MM.1S (cell line): ENCODE data around the gene SPEG.

Experiments
- EZH2phosphoT487 ChIP-seq: fragments of 300-600 bp; sonication (generic); IDR thresholded peaks from 2 replicates; pipeline ENCODE4 v1.6.1; 2018; ENCODE audit warnings: antibody characterized with exemption, low read length
- TF ChIP-seq, protein P1 (sequence below): fragments of 300-600 bp; sonication (generic); IDR thresholded peaks from 2 replicates; pipeline ENCODE4 v1.5.1; 2016; ENCODE audit warnings: antibody characterized with exemption, low read length, mixed read lengths

DNA sequence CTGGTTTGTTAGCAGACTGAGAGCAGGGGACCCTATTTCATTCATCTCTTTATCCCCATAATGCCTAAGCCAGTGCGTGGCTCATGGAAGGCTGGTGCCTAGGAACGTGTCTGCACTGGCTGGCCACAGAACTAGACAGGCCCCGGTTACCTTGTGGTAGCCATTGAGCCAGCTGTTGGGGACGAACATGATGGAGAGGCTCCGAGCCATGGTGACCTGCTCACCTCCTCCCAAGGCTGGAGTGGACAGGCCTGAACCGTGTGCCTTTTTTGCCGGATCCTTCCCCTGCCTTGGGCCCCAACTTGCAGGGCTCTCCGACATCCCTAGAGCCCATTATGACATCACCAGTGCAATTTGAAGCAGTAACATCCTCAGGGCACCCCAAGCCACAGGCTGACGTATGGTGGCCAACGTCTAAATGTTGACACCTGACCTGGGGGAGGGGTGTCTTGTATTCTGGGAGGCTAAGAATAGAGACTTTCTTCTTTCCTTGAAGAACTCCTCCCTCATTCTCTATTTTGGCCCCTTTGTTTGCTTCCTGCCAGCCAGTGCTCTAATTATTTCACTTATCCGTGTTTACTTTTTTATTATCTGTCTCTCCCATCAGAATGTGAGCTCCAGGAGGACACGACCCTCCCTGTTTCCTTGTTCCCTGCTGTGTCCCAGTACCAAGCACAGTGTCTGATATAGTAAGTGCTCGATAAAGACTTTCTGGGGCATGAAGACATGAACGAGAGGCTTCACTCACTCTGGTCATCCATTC, 34.7 kb upstream of the SPEG start:
- TF ChIP-seq, protein P1, sequence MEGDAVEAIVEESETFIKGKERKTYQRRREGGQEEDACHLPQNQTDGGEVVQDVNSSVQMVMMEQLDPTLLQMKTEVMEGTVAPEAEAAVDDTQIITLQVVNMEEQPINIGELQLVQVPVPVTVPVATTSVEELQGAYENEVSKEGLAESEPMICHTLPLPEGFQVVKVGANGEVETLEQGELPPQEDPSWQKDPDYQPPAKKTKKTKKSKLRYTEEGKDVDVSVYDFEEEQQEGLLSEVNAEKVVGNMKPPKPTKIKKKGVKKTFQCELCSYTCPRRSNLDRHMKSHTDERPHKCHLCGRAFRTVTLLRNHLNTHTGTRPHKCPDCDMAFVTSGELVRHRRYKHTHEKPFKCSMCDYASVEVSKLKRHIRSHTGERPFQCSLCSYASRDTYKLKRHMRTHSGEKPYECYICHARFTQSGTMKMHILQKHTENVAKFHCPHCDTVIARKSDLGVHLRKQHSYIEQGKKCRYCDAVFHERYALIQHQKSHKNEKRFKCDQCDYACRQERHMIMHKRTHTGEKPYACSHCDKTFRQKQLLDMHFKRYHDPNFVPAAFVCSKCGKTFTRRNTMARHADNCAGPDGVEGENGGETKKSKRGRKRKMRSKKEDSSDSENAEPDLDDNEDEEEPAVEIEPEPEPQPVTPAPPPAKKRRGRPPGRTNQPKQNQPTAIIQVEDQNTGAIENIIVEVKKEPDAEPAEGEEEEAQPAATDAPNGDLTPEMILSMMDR: no peak
- no peak for TF ChIP-seq EZH2phosphoT487
